HCT116 (cell line): ENCODE results near the gene STARD7. TPM values are rescaled to one million over a fixed set of nuclear protein-coding genes. Genes with fewer than 3 reads are reported as not detected.

Experiments
- ATAC-seq: fragments of 200-7000 bp; cut with Tn5 transposase; 2 replicates; pipeline ENCODE4 v1.9.1; 2020; ENCODE audit warnings: mild to moderate bottlenecking, moderate library complexity
- BruUV-seq: library from RNA; stranded (reverse); fragments of 400-500 nt; replicated peaks from 2 replicates; lab custom pipeline; 2021; lab: Mats Ljungman, UMichigan
- CTCF ChIA-PET: fragments of 300-600 bp; sonication (Branson Sonifier 250); formaldehyde crosslinking; loops from one replicate; lab custom pipeline; 2021; ENCODE audit warnings: antibody characterized with exemption; lab: Charles Lee
- POLR2A ChIA-PET: fragments of 300-600, 350-600 bp; sonication (Branson Sonifier 250); formaldehyde crosslinking; loops from one replicate; lab custom pipeline; 2021; ENCODE audit warnings: antibody characterized with exemption; lab: Charles Lee
- RAD21 ChIA-PET, 2 experiments: fragments of 300-600 bp; sonication (Branson Sonifier 250); formaldehyde crosslinking; loops; one replicate each; lab custom pipeline; 2023; ENCODE audit warnings: low total read pairs in 2 of 2; ENCODE audit not compliant: uncharacterized antibody in 2 of 2, unreplicated experiment in 2 of 2, low non-redundant PET in 1 of 2; lab: Charles Lee
- DNase-seq: peaks from one replicate; pipeline ENCODE4 v3.0.0-alpha.2; 2010; ENCODE audit warnings: low read depth, low spot score
- H2AFZ ChIP-seq: fragments of 200-600 bp; shearing (Covaris generic), sonication (generic); 2 replicates; pipeline ENCODE4 v1.6.1; 2017; ENCODE audit warnings: low read depth, mixed run types, mixed read lengths, antibody characterized with exemption, low read length; ENCODE audit not compliant: poor library complexity, severe bottlenecking
- H3K27ac ChIP-seq: 2 replicates; pipeline ENCODE4 v1.5.1; 2012; ENCODE audit warnings: low read depth, low read length
- H3K27me3 ChIP-seq: fragments of 200-600 bp; sonication (generic); 2 replicates; pipeline ENCODE4 v1.6.1; 2016; ENCODE audit warnings: mixed run types, low read length, mixed read lengths; ENCODE audit not compliant: insufficient read depth
- H3K36me3 ChIP-seq, 2 experiments: fragments of 200-500 bp in 1 of 2; fragments of 200-600 bp in 1 of 2; sonication (Bioruptor generic) in 1 of 2; sonication (generic) in 1 of 2; 2 replicates each; pipeline versions ENCODE4 v1.5.1 to v1.6.1; 2014 to 2016; ENCODE audit warnings: low read length in 2 of 2, inconsistent platforms in 1 of 2, mixed read lengths in 1 of 2, mixed run types in 1 of 2; ENCODE audit not compliant: insufficient read depth in 2 of 2, control insufficient read depth in 1 of 2
- H3K4me1 ChIP-seq, 2 experiments: fragments of 200-600 bp in 1 of 2; sonication (generic) in 1 of 2; 2 replicates each; pipeline versions ENCODE4 v1.5.1 to v1.6.1; 2012 to 2017; ENCODE audit warnings: low read length in 2 of 2, inconsistent platforms in 1 of 2, mild to moderate bottlenecking in 1 of 2, mixed read lengths in 1 of 2, mixed run types in 1 of 2, moderate library complexity in 1 of 2; ENCODE audit not compliant: insufficient read depth in 2 of 2, control insufficient read depth in 1 of 2
- H3K4me2 ChIP-seq: fragments of 200-600 bp; sonication (generic); 2 replicates; pipeline ENCODE4 v1.6.1; 2017; ENCODE audit warnings: mixed run types, low read length, mixed read lengths
- H3K4me3 ChIP-seq, 2 experiments: fragments of 200-600 bp in 1 of 2; sonication (generic) in 1 of 2; replicated peaks in 1 of 2; 2 replicates each; pipeline ENCODE4 v1.5.1; 2011 to 2016; ENCODE audit warnings: low read length in 2 of 2, control low read depth in 1 of 2, low read depth in 1 of 2, mild to moderate bottlenecking in 1 of 2, mixed read lengths in 1 of 2, mixed run types in 1 of 2
- H3K79me2 ChIP-seq: fragments of 200-600 bp; sonication (generic); 2 replicates; pipeline ENCODE4 v1.6.1; 2017; ENCODE audit warnings: mild to moderate bottlenecking, mixed run types, low read length, moderate library complexity, mixed read lengths; ENCODE audit not compliant: insufficient read depth
- H3K9ac ChIP-seq: fragments of 200-600 bp; sonication (generic); 2 replicates; pipeline ENCODE4 v1.6.1; 2016; ENCODE audit warnings: low read length, mixed read lengths
- H3K9me2 ChIP-seq: fragments of 200-600 bp; sonication (generic), shearing (Covaris generic); 2 replicates; pipeline ENCODE4 v1.6.1; 2017; ENCODE audit warnings: mixed run types, mild to moderate bottlenecking, moderate library complexity; ENCODE audit not compliant: insufficient read depth
- H3K9me3 ChIP-seq, 2 experiments: fragments of 200-500 bp in 1 of 2; fragments of 200-600 bp in 1 of 2; sonication (Bioruptor generic) in 1 of 2; sonication (generic) in 1 of 2; 2 replicates each; pipeline ENCODE4 v1.6.1; 2014 to 2017; ENCODE audit warnings: low read length in 2 of 2, mixed read lengths in 2 of 2, inconsistent platforms in 1 of 2, low read depth in 1 of 2, mild to moderate bottlenecking in 1 of 2, mixed run types in 1 of 2, moderate library complexity in 1 of 2; ENCODE audit not compliant: control insufficient read depth in 1 of 2, insufficient read depth in 1 of 2
- H4K20me1 ChIP-seq: fragments of 200-600 bp; sonication (generic), shearing (Covaris generic); 2 replicates; pipeline ENCODE4 v1.6.1; 2017; ENCODE audit warnings: mixed run types, mild to moderate bottlenecking, moderate library complexity; ENCODE audit not compliant: insufficient read depth
- CEBPB ChIP-seq: IDR thresholded peaks from 2 replicates; pipeline ENCODE4 v1.6.1; 2012; ENCODE audit warnings: low read depth
- CTCF ChIP-seq, 3 experiments: fragments of 200-600 bp in 1 of 3; sonication (generic) in 1 of 3; IDR thresholded peaks in 2 of 3; conservative IDR thresholded peaks in 1 of 3; 2 replicates each; pipeline ENCODE4 v1.5.1; 2012 to 2017; ENCODE audit warnings: low read depth in 2 of 3, low read length in 2 of 3, antibody characterized with exemption in 1 of 3, borderline replicate concordance in 1 of 3, control low read depth in 1 of 3, mild to moderate bottlenecking in 1 of 3, mixed read lengths in 1 of 3, mixed run types in 1 of 3, moderate library complexity in 1 of 3; ENCODE audit not compliant: insufficient read depth in 1 of 3
- EGR1 ChIP-seq: IDR thresholded peaks from 2 replicates; pipeline ENCODE4 v1.6.1; 2012; ENCODE audit warnings: low read depth
- ELF1 ChIP-seq: IDR thresholded peaks from 2 replicates; pipeline ENCODE4 v1.6.1; 2012; ENCODE audit warnings: low read depth, borderline replicate concordance
- EZH2 ChIP-seq: fragments of 200-600 bp; sonication (generic); IDR thresholded peaks from 2 replicates; pipeline ENCODE4 v1.6.1; 2017; ENCODE audit warnings: antibody characterized with exemption, mixed run types
- EZH2phosphoT487 ChIP-seq: fragments of 200-600 bp; IDR thresholded peaks from 2 replicates; pipeline ENCODE4 v1.6.1; 2018; ENCODE audit warnings: antibody characterized with exemption, borderline replicate concordance
- JUND ChIP-seq: IDR thresholded peaks from 2 replicates; pipeline ENCODE4 v1.6.1; 2012
- POLR2A ChIP-seq: IDR thresholded peaks from 2 replicates; pipeline ENCODE4 v1.7.0; 2011; ENCODE audit warnings: borderline replicate concordance; ENCODE audit not compliant: insufficient read depth, insufficient read length; ENCODE audit errors: extremely low read depth
- POLR2AphosphoS5 ChIP-seq: IDR thresholded peaks from 2 replicates; pipeline ENCODE4 v1.6.1; 2011; ENCODE audit warnings: mild to moderate bottlenecking, low read depth, low read length, moderate library complexity
- RAD21 ChIP-seq: IDR thresholded peaks from 2 replicates; pipeline ENCODE4 v1.6.1; 2012; ENCODE audit warnings: low read depth, mild to moderate bottlenecking
- SP1 ChIP-seq: IDR thresholded peaks from 2 replicates; pipeline ENCODE4 v1.6.1; 2012; ENCODE audit warnings: low read depth
- SRF ChIP-seq: IDR thresholded peaks from 2 replicates; pipeline ENCODE4 v1.6.1; 2012; ENCODE audit warnings: low read depth
- YY1 ChIP-seq: IDR thresholded peaks from 2 replicates; pipeline ENCODE4 v1.6.1; 2011; ENCODE audit warnings: low read length, low read depth, moderate library complexity, mild to moderate bottlenecking; ENCODE audit not compliant: insufficient replicate concordance; ENCODE audit errors: extremely low read depth
- ZBTB33 ChIP-seq: IDR thresholded peaks from 2 replicates; pipeline ENCODE4 v1.6.1; 2011; ENCODE audit warnings: mild to moderate bottlenecking, low read length, moderate library complexity; ENCODE audit not compliant: insufficient replicate concordance; ENCODE audit errors: extremely low read depth
- intact Hi-C: fragments of 100-400 bp; cut with micrococcal nuclease; formaldehyde crosslinking; loops from 2 replicates; pipeline ENCODE4 v1.10.0; 2022
- total RNA-seq: library from RNA; stranded (reverse); gene quantifications from one replicate; pipeline ENCODE4 v1.2.1, GENCODE V29; 2021; ENCODE audit not compliant: unreplicated experiment
- TF ChIP-seq, protein P1 (sequence below): IDR thresholded peaks from 2 replicates; pipeline ENCODE4 v1.6.1; 2012

Gene STARD7
- total RNA-seq, 1 experiment from 2014 or later, result 160 TPM

- ATAC-seq, result no peak
- ChIA-PET POLR2A (no interaction called here), RAD21 (no interaction called here), CTCF (no interaction called here)
- Histone ChIP-seq H3K9me3 (no peaks in the 10 kb centered on the region), H3K79me2 (no peaks in the 10 kb centered on the region), H3K4me2 (no peak overlapping the region), H3K27me3 (no peaks in the 10 kb centered on the region), H3K9ac (no peak overlapping the region), H3K36me3 (no peaks in the 10 kb centered on the region), H3K4me3 (no peak overlapping the region), H3K9me2 (no peaks in the 10 kb centered on the region), H3K4me1 (peaks cover 0 to 3% of the 10 kb centered on the region in 2 experiments; a peak in 1 of 4 replicates), H4K20me1 (no peaks in the 10 kb centered on the region), H3K27ac (no peak overlapping the region), H2AFZ (no peak overlapping the region)
- no TSS peak for BruUV-seq
- intact Hi-C loops, result no loop called here
- TF ChIP-seq YY1, result no peak
- TF ChIP-seq ZBTB33, result no peak
- no peak for TF ChIP-seq EZH2phosphoT487
- TF ChIP-seq EZH2, result no peak
- TF ChIP-seq SP1, result no peak
- no peak for TF ChIP-seq CEBPB
- TF ChIP-seq SRF, result no peak
- no peak for TF ChIP-seq ELF1
- TF ChIP-seq POLR2AphosphoS5, result no peak
- TF ChIP-seq, protein P1, sequence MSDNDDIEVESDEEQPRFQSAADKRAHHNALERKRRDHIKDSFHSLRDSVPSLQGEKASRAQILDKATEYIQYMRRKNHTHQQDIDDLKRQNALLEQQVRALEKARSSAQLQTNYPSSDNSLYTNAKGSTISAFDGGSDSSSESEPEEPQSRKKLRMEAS, result no peak
- TF ChIP-seq JUND, result no peak
- TF ChIP-seq CTCF (IDR thresholded peaks at IDR 0.05 in 2 of 3, conservative IDR thresholded peaks at IDR 0.05 in 1 of 3; ENCODE audit: borderline replicate concordance in 1 of 3, insufficient read depth in 1 of 3, low read depth in 2 of 3, low read length in 2 of 3), result no peak
- no peak for TF ChIP-seq RAD21
- no peak for TF ChIP-seq EGR1
- TF ChIP-seq POLR2A, result no peak
- no peak for DNase-seq
Observed at GRCh38 chr2:96241900-96242611, 33.4 kb upstream of the STARD7 start.
